ENCODE results near the gene ZNF750. TPM values are rescaled to one million over a fixed set of nuclear protein-coding genes. Genes with fewer than 3 reads are reported as not detected.

ZNF750 gene
- total and polyA plus RNA-seq, 2 of the 13 experiments (the other 11 are each of a cell fraction or from before 2014, with no cell fraction given), result not detected

GRCh38 chr17:82881900-82882714 lies 42.3 kb upstream of the ZNF750 start (continued):
- TF ChIP-seq E2F5 (CRISPR knock-in tag; conservative IDR thresholded peaks at IDR 0.05), result no peak
- TF ChIP-seq RNF2 (conservative IDR thresholded peaks at IDR 0.05; ENCODE audit: low read depth), result no peak
- TF ChIP-seq ZNF33A (CRISPR knock-in tag; IDR thresholded peaks at IDR 0.05; ENCODE audit: borderline replicate concordance), result no peak
- TF ChIP-seq CTCF (CRISPR knock-in tag; IDR thresholded peaks at IDR 0.05), result no peak
- no peak for TF ChIP-seq ZNF10 (CRISPR knock-in tag; IDR thresholded peaks at IDR 0.05; ENCODE audit: borderline replicate concordance, low read depth)
- no peak for TF ChIP-seq ZNF607 (CRISPR knock-in tag; IDR thresholded peaks at IDR 0.05; ENCODE audit: borderline replicate concordance)
- TF ChIP-seq ZNF549 (CRISPR knock-in tag; IDR thresholded peaks at IDR 0.05), result no peak
- TF ChIP-seq ZXDC (CRISPR knock-in tag; IDR thresholded peaks at IDR 0.05), result no peak
- no peak for TF ChIP-seq THAP8 (CRISPR knock-in tag; IDR thresholded peaks at IDR 0.05; ENCODE audit: borderline replicate concordance)
- no peak for TF ChIP-seq SMAD1 (CRISPR knock-in tag; IDR thresholded peaks at IDR 0.05; ENCODE audit: borderline replicate concordance, low read depth)
- no peak for TF ChIP-seq ZNF30 (CRISPR knock-in tag; IDR thresholded peaks at IDR 0.05)
- no peak for TF ChIP-seq MED8 (CRISPR knock-in tag; IDR thresholded peaks at IDR 0.05; ENCODE audit: insufficient replicate concordance)
- no peak for TF ChIP-seq AGO1 (IDR thresholded peaks at IDR 0.05; ENCODE audit: low read depth, low read length, poor library complexity, severe bottlenecking)
- TF ChIP-seq AFF4 (CRISPR knock-in tag; IDR thresholded peaks at IDR 0.05), result no peak
- TF ChIP-seq ZNF24 (IDR thresholded peaks at IDR 0.05), result no peak
- no peak for TF ChIP-seq HNRNPLL (IDR thresholded peaks at IDR 0.05; ENCODE audit: low read depth, low read length, poor library complexity, severe bottlenecking)
- no peak for TF ChIP-seq SNAPC2 (CRISPR knock-in tag; IDR thresholded peaks at IDR 0.05)
- no peak for TF ChIP-seq MEIS2 (CRISPR knock-in tag; IDR thresholded peaks at IDR 0.05)
- no peak for TF ChIP-seq ZNF292 (CRISPR knock-in tag; IDR thresholded peaks at IDR 0.05; ENCODE audit: borderline replicate concordance, low read depth)
